MM.1S (cell line): ENCODE data around the gene BCOR.

Source experiments
- CTCF ChIP-seq: fragments of 300-600 bp; sonication (generic); IDR thresholded peaks from 2 replicates; pipeline ENCODE4 v1.5.1; 2016; ENCODE audit warnings: antibody characterized with exemption, low read length, mixed read lengths
- EZH2 ChIP-seq: fragments of 300-600 bp; sonication (generic); optimal IDR thresholded peaks from 2 replicates; pipeline ENCODE3; 2017; ENCODE audit warnings: low read depth, mild to moderate bottlenecking, antibody characterized with exemption, low read length, mixed read lengths
- EZH2phosphoT487 ChIP-seq: fragments of 300-600 bp; sonication (generic); IDR thresholded peaks from 2 replicates; pipeline ENCODE4 v1.6.1; 2018; ENCODE audit warnings: antibody characterized with exemption, low read length

DNA sequence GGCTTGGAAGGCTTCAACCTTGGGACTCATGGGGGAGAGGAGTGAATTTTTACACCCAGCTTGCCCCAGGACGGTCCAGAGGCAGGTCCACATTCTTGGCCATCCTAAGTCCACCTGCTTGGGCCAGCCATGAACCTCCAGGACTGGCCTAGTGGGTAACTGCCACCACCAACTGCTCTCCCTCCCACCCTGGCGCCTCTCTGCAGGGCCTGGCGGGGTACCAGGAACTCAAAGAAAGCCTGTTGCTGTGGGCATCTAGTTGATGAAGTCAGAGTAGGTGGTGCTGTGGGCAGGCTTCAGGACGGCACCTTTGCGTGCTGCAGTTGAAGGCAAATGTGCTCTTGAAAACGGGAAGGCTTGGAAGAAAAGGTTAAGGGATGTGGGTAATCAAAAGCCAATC, 12.0 kb downstream of the BCOR start:
- TF ChIP-seq CTCF (no peak), EZH2 (no peak), EZH2phosphoT487 (no peak)
